K562 (cell line): ENCODE measurements around the gene MPRIP. TPM values are rescaled to one million over a fixed set of nuclear protein-coding genes. Genes with fewer than 3 reads are reported as not detected.

ENCODE experiments used
- MCM2 ChIP-seq: fragments of 450-650 bp; IDR thresholded peaks from 2 replicates; pipeline ENCODE4 v1.6.1; 2017; ENCODE audit warnings: low read depth, mild to moderate bottlenecking
- TBP ChIP-seq: optimal IDR thresholded peaks from 2 replicates; pipeline ENCODE3; 2011; ENCODE audit warnings: low read depth, low read length, improper control_type of control experiment
- THRB ChIP-seq: fragments of 450-650 bp; formaldehyde crosslinking; conservative IDR thresholded peaks from 2 replicates; pipeline ENCODE4 v1.4.0; 2022; ENCODE audit warnings: mild to moderate bottlenecking, missing genetic modification characterization
- ZBTB49 ChIP-seq: sonication (generic); formaldehyde crosslinking; IDR thresholded peaks from 2 replicates; pipeline ENCODE4 v1.8.0; 2022; ENCODE audit warnings: missing genetic modification reagents, mild to moderate bottlenecking, borderline replicate concordance
- ZNF184 ChIP-seq: sonication (generic); formaldehyde crosslinking; IDR thresholded peaks from 2 replicates; pipeline ENCODE4 v1.5.0; 2020; ENCODE audit warnings: missing genetic modification reagents
- polyA plus RNA-seq, 8 experiments: library from polyadenylated mRNA; depleted of rRNA in 4 of 8; stranded (reverse) in 5 of 8; unstranded in 3 of 8; fragments of >200 nt; fragmentation: Nextera tagmentation in 2 of 8; fragmentation: Illumina TruSeq in 1 of 8; extraction: Ambion mirVana in 2 of 8; extraction: Trizol in 1 of 8; gene quantifications; 2 replicates each; pipeline versions ENCODE4 v1.2.1 to v1.2.3, GENCODE V29; 2011 to 2014; ENCODE audit warnings: inconsistent platforms in 1 of 8, missing spikeins in 1 of 8
- total RNA-seq, 7 experiments: library from RNA; depleted of rRNA in 6 of 7; stranded (reverse); fragments of >200 nt in 6 of 7; fragmentation: Illumina TruSeq in 2 of 7; extraction: Trizol in 2 of 7; gene quantifications; 2 replicates each; pipeline versions ENCODE4 v1.2.1 to v1.2.3, GENCODE V29; 2011 to 2021; ENCODE audit warnings: low replicate concordance in 1 of 7

The MPRIP gene
- total and polyA plus RNA-seq, 9 of the 15 experiments (the other 6 are each of a cell fraction or from before 2014, with no cell fraction given): 10.0 to 72.6 (median 30.1) TPM

- TF ChIP-seq ZBTB49 (CRISPR knock-in tag) (no peak), THRB (CRISPR knock-in tag) (no peak), ZNF184 (CRISPR knock-in tag) (no peak), TBP (no peak), MCM2 (no peak)
Measured at GRCh38 chr17:17050346-17051345, 8.4 kb downstream of the MPRIP start (continued).
